GM18508 (cell line): ENCODE results near the gene FUZ.

ENCODE experiments used
- ATAC-seq: cut with Tn5 transposase; IDR thresholded peaks from one replicate; pipeline ENCODE4 v1.9.1; 2021; ENCODE audit warnings: moderate number of reproducible peaks; ENCODE audit not compliant: insufficient read depth, unreplicated experiment

Gene FUZ, protein sequence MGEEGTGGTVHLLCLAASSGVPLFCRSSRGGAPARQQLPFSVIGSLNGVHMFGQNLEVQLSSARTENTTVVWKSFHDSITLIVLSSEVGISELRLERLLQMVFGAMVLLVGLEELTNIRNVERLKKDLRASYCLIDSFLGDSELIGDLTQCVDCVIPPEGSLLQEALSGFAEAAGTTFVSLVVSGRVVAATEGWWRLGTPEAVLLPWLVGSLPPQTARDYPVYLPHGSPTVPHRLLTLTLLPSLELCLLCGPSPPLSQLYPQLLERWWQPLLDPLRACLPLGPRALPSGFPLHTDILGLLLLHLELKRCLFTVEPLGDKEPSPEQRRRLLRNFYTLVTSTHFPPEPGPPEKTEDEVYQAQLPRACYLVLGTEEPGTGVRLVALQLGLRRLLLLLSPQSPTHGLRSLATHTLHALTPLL

GRCh38 chr19:49812997-49813861, at the start of gene FUZ:
Gene FUZ, minus strand, starts transcription at chr19:49813292. Its CDS starts 186 bp downstream, at chr19:49813106.
- no peak for ATAC-seq

DNA sequence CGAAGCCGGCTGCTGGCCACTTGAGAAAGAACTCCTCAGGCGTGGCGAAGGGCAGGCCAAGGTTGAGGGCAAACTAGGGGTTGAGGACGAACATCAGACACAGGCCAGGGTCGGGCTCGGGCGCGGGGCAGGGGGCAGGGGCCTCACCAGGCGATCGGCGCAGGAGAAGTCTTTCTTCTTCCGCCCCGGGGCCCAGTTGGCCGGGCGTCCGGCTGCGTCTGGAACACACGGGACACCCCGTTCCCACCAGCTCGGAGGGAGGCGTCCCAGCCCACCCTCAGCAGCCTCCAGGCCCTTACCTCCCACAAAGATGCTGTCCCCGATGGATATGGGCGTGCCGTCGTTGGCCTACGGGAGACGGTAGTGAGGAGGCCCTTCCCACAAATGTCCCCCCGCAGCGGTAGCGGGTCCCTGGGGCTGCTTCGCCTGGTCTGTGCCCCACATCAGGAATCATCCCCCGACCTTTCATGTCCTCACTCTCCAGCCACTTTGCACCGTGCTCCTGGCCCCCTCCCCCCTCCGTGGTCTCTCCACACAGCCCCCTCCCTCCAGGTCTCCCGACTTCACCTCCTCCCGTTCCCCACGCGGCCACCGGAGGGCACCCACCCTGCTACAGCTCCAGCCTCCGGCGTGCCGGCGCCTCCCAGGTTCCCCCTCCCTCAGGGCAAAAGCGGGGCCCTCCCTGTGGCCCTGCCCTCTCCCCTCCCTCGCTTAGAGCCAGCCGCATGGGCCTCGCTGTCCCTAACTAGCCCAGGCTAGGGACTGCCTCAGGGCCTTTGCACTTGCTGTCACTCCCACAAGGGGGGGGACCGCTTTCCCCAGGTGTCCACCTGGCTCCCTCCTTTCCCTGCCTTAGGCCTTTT, 49.5 kb upstream of the FUZ start:
- no peak for ATAC-seq

DNA sequence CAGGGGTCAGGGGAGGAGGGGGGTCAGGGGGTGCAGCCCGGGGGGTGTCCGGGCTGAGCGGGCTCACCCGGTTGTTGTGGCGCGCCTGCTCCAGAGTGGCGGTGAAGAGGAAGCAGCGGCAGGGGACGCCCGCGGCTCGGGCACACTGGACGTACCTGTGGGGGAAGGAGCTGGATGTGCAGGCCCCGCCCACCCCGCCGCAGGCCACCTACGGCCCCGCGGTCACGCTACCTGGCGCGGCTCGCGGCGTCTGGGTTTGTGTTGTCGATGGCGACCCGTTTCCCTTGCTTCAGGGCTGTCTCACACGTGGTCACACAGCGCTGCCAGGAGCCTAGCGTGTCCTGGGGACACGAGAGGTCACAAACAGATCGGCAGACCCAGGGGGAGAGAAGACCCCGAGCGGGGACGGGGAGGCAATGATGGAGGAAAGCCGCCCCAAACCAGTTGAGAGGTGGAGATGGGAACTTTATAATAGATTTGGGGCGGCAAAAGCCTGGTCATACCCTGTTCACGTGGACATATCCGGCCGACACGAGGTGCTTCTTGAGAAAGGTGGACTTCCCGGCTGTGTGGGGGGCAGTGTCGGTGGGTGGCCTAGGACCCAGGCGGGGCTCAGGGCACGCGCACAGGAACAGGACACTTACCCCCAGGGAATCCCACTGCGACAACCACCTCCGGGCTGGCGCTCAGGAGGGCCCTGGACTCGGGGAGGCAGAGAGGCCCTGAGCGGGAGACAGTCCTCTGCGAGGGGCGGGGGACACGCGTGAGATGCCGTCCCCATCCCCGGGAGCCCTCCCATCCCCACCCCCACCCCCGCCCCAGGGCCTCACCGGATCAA, 48.7 kb upstream of the FUZ start:
- ATAC-seq = no peak

GRCh38 chr19:49861107-49861506, 48.0 kb upstream of the FUZ start:
- ATAC-seq = no peak

GRCh38 chr19:49860336-49861102, 47.4 kb upstream of the FUZ start:
- no peak for ATAC-seq

DNA sequence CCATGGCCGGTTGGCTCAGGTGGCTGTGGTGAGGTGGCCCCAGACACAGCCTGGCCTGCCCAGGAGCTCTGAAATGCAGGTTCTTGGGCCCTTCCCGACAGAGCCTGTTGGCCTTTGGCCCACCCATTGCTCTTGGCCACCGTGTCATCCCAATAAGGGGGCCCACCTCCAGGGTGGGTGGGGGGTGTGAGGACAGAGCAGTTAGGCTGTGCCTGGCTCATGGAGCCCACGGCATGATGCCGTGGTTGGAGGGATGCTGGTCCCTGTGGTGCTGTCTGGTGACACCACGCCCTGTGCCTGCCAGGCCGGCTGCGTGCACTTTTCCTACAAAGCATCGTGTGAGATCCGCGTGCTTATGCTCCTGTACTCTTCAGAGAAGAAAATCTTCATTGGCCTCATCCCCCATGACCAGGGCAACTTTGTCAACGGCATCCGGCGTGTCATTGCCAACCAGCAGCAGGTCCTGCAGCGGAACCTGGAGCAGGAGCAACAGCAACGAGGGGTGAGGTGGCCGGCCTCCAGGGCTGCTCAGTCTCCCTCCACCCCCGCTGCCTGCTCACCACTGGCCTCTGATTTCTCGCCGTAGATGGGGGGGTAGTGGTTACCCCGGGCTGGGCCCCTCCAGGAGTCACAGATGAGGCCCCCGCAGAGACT, 46.7 kb upstream of the FUZ start:
- ATAC-seq = no peak

- no peak for ATAC-seq
Observed at GRCh38 chr19:49858088-49858985, 45.2 kb upstream of the FUZ start.

GRCh38 chr19:49857838-49858087, 44.7 kb upstream of the FUZ start:
- no peak for ATAC-seq

DNA sequence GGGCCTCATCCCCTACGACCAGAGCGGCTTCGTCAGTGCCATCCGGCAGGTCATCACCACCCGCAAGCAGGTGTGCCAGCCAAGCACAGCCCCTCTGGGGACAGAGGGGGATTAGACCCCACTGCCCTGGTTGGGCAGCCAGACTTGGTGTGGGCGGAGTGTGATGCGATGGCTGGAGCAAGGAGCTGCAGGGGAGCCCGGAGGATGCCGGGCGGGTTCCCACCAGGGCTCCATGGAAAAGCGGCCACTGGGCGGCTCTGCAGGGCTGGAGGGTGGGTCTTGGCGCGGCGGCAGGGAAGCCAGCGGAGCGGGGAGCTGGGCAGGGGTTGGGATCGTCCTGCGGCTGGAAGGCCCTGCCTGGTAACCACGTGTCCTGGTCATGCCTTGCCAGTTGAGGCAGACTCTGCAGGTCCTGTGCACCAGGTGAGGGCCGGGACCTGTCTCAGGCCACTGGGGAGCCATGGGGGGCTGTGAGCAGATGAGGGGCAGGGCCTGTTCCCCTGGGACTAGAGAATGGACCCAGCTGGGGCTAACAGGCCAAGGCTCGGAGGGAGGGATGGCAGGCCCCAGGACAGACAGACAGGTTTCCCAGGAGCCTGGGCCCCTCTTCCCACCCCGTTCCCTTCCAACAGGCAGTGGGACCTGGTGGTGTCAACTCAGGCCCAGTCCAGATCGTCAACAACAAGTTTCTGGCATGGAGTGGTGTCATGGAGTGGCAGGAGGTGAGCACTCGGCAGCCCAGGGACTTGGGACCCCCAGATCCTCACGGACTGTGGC, 44.2 kb upstream of the FUZ start:
- ATAC-seq = no peak

DNA sequence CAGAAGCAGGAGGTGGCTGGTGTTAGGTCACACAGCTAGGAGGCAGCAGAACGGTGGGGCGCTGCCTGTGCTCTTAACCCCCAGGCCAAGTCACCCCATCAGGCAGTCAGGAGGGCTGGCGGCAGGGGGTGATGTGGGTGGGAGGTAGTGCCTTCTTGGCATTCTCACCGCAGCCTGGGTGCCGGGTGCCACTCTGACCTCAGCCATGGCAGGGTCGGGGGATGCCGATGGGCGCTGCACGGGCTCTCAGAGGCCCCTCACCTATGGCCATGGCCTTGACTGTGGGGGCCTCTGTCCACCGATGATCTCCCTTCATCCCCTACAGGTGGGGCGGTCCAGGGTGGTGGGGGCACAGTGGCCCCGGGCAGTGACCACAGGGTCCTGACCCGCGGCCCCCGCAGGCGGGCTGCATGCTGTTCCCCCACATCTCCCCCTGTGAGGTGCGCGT, 43.5 kb upstream of the FUZ start:
- ATAC-seq = no peak

DNA sequence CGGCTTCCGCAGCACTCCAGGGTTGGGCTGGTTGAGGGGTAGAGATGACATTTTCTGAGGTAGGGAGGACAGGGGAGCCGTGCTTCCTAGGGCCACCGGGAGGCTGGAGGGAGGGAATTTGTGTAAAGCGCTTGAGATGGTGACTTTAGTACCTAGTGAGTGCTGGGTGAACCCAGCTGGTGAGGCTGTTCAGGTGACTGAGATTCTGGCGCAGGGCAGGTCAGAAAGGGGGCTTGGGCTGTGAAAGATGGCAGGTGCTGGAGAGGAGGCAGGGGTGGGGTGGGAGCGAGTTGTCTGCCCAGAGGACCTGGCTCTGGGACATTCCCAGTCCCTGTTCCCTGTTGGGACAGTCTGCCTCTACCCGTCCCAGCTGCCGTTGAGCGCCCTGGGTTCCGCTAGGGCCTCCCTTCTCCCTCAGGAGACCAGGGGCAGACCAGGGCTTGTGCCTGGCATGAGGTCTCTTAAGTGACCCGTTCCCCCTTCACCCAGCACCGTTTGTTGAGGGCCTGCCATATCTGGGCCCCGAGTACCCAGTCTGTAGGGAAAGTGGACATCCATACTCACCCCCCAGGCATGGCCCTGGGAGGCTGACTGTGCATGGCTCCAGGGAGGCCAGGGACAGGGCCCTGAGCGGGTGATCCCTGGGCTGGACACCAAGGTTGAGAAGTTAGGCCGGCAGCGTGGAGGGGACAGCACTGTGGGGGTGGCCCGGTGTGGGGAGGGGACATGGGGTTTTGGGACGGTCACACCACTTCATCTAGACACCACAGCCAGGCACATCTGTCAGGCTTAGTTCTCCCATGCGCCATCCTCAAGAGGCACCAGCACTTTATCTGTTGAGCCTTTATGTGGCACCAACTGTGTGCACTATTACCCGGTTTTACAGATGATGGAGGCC, 42.8 kb upstream of the FUZ start:
- no peak for ATAC-seq

DNA sequence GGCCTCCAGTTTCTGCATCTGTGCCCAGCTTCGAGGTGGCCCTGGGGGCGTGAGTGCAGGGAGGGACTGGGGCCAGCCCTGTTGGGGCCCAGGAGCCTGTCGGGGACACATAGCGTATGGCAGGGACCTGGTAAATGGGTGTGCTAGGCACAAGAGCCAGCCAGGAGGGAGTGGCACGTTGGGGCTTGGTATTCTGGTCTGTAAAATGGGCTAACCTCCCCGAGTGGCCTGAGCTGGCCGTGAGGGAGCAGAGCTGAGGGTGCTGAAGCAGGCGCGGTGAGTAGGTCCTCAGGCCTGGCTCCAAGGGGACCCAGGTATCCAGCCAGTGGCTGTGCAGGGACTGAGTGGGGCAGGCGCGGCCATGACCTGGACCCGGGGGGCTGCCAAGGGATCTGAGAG, 42.2 kb upstream of the FUZ start:
- no peak for ATAC-seq

DNA sequence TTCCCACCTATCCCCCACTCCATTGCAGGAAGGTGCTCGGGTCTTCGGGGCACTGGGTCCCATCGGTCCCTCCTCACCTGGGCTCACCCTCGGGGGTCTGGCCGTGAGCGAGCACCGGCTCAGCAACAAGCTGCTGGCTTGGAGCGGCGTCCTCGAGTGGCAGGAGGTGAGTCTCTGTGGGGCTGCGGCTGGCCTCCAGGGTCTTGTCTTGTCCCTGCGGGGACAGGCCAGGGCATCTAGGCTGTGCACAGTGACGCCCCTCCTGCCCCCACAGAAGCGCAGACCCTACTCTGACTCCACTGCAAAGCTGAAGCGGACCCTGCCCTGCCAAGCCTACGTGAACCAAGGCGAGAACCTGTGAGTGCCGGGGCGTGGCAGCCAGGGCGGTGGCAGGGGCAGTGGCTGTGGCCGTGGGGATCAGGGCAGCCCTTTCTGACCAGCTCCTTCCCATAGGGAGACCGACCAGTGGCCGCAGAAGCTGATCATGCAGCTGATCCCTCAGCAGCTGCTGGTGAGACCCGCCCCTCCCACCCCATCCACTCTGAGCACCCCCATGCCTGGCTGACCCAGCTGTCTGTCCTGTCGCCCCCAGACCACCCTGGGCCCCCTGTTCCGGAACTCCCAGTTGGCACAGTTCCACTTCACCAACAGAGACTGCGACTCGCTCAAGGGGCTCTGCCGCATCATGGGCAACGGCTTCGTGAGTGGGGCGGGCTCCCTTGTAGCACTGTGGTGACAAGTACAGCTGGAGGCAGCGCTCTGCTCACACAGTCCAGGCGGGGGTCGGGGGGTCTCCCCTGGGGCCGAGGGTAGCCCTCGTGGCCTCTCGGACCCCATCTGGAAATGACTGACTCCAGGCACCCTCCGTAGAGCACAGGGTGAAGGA, 41.5 kb upstream of the FUZ start:
- no peak for ATAC-seq

- ATAC-seq = no peak
Observed at GRCh38 chr19:49853852-49854377, 40.8 kb upstream of the FUZ start.

DNA sequence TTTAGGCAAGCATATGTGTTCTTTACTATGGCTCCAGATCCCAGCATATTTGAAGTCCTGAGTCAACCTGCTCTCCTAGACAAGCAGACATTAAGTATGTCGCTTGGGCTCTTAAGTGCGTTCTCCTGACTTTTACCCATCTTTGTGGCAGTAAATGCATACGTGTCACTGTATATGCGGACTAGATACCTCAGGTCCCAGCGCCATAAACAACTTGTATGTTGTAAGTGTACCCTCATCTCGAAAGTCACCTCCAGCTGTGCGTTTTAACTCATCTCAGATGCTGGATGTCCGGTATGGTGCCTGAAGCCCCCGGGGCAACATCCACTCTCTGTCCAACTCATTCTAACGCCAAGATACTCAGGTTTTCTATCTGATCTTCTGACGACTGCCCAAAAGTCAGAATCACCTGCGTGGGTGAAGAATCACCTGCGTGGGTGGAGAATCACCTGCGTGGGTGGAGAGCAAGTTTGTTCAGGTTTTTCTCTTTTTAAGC, 39.6 kb upstream of the FUZ start:
- no peak for ATAC-seq
